ENCODE data around the gene TRIM69.
"Not testable (repeated sequence)": the region's sequence is repeated elsewhere in the genome, so short reads cannot be mapped to it uniquely, and the experiment has no call there.

The TRIM69 gene

DNA sequence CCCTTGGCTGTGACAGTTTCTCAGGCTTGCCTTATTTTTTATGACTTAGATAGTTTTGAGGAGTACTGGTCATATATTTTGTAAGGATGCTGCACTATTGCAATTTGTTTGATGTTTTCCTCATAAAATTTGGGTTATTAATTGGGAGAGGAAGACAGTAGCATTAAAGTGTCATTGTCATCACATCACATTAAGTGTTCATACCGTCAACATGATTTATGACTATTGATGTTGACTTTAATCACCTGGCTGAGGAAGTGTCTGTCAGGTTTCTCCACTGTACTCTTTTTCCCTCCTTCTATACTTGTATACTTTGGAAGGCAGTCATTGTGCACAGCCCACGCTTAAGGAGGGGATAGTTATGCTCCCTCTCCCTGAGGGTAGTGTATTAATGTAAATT is 26.9 kb downstream of the TRIM69 start:
- DNase-seq: no peak

- DNase-seq: no peak
Measured at GRCh38 chr15:44763848-44764247, 27.5 kb downstream of the TRIM69 start.

GRCh38 chr15:44765036-44765435 is 28.7 kb downstream of the TRIM69 start:
- no peak for DNase-seq

DNA sequence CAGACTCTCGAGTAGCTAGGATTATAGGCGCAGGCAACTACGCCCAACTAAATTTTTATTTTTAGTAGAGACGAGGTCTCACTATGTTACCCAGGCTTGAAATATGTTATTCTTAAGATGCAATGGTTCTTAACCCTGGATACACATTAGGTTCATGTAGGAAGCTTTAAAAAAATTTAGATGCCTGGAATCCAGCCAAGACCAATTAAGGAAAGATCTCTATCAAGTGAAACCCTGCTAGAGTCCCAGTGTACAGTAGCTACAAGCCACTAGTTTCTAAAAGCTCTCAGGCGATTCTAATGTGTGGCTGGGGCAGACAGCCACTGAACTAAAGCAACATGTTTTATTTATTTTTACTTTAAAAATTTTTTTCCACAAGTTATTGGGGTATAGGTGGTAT is 33.2 kb downstream of the TRIM69 start:
- no peak for DNase-seq

- not testable (repeated sequence) for DNase-seq
Measured at GRCh38 chr15:44770715-44771114, 34.4 kb downstream of the TRIM69 start.

- DNase-seq: no peak
Measured at GRCh38 chr15:44775953-44776352, 39.6 kb downstream of the TRIM69 start.

DNA sequence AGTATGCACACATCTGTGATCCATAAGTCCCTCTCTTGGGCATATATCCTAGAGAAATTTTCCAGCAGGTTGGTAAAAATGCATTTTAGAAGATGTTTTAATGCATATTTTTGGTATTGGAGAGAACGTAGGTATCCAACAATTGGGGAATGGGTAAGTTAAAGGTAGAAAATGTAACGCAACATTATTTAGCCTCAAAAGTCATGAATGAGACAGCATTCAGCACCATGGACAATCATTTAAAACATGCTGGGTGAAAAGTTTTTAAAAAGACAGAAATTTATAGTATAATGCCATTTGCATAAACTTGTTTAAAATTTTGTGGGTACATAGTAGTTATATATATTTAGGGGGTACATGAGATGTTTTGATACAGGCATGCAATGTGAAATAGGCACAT is 43.4 kb downstream of the TRIM69 start:
- DNase-seq: no peak

DNA sequence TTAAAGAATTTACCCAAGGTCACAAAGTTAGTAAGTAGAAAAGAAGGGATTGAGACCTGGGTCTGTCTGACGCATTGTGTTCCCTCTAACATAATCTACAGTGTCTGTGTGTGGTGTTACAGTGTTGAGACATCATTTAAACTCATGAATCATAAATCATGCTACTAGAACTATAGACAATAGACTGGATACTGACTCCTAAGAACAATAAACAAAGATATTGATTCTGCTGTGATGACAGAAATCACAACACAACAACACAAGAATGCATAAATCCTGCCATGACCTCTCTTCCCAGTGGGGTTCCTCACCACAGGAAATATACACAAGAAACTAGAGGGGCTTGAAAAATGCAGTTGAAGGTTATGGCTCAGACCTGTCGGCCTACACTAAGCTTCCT is 44.3 kb downstream of the TRIM69 start:
- no peak for DNase-seq

- no peak for DNase-seq
Measured at GRCh38 chr15:44781128-44781810, 44.9 kb downstream of the TRIM69 start.

- no peak for DNase-seq
Measured at GRCh38 chr15:44782516-44782915, 46.2 kb downstream of the TRIM69 start.

DNA sequence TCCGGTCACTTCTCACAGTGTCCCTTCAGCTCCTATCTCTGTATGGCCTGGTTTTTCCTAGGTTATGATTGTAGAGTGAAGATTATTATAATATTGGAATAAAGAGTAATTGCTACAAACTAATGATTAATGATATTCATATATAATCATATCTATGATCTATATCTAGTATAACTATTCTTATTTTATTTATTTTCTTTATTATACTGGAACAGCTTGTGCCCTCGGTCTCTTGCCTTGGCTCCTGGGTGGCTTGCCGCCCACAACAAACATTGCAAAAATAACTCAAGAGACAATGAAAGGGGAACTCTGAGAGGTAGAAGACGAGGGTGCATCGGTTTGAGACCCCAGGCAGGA is 48.6 kb downstream of the TRIM69 start:
- DNase-seq: not testable (repeated sequence)

DNA sequence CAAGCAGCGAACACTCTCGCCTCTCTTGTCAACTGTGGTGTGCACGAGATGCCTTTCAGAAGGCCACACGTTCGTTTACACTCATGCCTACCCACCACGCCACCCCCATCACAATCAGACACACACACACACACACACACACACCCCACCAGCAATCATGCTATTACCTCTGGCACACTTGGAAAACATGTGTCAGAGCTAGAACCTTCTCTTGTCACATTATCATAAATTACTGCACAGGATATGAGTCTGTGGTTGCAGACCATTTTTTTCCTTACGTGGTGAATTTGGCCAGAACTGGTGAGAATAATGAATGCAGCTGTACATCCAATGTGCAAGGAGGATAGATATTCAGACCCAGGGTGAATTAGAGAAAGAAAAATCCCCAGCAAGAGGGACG is 52.4 kb downstream of the TRIM69 start:
- no peak for DNase-seq

DNA sequence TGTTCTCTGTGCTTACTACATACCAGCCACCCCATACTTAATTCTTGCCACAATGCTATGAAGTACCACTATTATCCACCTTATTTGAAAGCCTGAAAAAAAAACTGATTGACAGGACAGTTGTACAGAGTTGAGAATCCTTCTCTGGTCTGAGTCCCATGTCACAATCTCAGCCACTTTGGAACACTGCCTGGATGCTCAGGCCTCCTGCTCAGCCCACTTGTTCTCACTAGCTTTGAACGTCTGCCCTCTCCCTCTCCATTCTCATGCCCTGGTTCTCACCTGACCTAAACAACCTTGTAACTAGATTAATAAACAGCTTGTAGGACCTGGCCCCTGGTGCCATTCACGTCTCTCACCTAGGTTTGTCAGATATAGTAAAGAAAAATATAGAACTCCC is 53.9 kb downstream of the TRIM69 start:
- no peak for DNase-seq

DNA sequence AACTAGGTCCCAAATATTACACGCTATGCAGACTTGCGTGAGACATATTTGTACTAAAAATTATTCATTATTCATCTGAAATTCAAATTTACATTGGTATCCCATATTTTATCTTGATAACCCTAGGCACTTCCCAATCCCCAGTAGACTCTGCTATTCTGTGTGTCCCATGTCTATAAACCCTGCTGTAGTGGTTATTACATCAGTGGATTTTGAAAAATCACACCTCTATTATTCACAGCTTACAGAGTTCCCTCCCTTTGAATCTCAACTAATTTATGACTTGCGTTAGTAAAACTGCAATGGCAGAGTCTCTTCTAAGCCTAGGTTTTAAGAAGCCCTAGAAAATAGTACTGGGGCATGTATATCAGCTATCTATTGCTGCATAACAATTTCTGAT is 54.3 kb downstream of the TRIM69 start:
- DNase-seq: no peak

- DNase-seq: no peak
Measured at GRCh38 chr15:44792715-44793114, 56.4 kb downstream of the TRIM69 start.

GRCh38 chr15:44794072-44794471 is 57.7 kb downstream of the TRIM69 start:
- DNase-seq: no peak

- no peak for DNase-seq
Measured at GRCh38 chr15:44796508-44796907, 60.2 kb downstream of the TRIM69 start.

DNA sequence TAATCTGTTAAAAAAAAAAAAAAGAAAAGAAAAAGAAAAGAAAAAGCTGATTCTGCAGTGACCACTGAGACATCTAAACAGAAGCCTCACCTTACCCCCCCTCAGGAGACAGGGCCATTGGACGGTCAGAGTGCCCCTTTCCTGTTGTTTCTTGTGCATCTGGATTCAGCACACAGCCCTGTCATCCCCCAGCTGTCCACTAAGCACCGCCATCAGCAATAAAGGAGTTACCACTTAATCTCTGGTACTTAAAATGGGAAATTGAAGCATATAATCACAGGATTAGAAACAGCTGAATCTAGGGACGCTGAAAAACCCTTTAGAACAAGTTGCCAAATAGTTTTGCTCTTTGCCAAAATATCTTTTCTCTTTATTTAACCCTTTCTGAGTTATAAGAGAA is 62.5 kb downstream of the TRIM69 start:
- no peak for DNase-seq

DNA sequence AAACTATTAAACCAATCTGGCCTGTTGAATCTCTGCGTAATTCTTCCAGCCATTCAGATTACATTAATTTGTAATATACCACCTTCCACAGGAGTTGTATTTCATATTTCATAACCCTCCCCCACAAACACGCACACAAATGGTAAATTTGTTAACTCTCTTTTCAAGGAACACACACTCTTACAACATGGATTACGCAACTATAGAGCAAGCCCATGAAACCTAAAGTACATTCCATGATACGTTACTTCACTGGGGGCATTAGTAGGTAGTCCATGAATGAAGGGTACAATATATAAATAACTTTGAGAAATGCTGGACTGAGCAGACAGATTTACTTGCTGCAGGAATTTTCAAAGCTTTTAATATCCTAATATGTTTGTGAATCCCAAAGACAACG is 65.0 kb downstream of the TRIM69 start:
- no peak for DNase-seq

DNA sequence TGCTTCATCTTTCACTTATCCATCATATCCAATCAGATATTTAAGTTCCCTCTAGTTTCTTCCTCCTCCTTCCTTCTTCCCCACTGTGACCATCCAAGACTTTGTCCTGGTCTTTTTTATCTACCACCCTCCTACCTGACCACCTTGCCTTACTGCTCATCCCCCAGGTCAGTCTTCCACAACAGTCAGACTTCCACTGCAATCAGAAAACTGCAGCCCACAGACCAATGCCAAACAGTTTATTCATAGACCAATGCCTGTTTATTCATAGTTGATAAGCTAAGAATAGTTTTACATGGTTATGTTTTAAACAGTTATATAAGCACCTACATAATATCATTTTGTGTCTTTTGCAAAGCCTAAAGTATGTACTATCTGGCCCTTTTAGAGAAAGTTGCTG is 65.5 kb downstream of the TRIM69 start:
- DNase-seq: no peak

GRCh38 chr15:44802336-44802735 is 66.0 kb downstream of the TRIM69 start:
- no peak for DNase-seq

DNA sequence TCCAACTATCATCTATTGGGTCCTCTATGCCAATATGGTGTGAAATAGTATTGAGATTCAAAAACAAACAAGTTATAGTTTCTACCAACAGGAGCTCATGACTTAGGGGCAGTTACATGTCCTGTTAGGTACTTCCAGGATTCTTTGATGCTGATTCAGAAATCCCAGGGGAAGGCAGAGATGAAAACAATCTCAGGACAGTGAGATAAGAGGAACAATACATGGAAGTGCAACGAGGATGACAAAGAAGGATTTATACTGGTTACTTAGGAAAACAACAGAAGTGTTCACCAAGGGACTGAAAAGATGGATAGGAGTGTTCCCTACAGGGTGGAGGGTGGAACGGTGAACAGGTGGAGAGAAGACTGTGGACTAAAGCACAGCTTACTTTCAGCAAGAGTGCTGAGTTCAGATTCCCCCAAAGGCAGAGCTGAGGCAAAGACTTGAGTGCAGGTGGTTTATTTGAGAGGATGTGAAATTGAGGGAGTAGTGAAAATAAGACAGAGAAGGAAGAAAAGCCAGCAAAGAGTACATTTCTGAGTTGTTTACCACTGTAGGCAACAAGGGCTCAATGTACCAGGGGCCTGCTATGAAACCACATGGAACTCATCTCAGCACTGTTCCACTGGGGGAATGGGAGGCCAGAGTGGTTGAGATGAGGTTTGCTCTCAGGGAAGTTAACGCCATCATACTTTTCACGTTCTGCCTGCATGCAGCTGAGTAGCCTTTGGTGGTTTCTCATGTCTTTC is 68.1 kb downstream of the TRIM69 start:
- no peak for DNase-seq

DNA sequence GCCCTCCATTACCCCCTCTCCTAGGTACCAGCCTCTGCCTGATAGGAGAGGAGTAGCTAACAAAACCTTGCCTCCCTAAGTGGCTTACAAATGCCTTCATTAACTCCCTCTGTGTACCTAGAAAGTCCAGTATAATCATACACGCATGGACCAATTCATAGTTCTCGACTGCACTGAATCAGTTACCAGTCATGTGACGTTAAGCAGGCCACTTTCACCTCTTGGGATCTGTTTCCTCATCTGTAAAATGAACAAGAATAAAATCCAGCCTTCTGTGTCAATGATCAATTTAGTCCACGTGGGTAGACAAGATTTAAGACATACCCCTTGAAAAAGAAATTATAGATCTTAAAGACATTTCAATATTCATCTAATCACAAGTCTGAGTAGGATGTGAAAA is 72.2 kb downstream of the TRIM69 start:
- DNase-seq: no peak

DNA sequence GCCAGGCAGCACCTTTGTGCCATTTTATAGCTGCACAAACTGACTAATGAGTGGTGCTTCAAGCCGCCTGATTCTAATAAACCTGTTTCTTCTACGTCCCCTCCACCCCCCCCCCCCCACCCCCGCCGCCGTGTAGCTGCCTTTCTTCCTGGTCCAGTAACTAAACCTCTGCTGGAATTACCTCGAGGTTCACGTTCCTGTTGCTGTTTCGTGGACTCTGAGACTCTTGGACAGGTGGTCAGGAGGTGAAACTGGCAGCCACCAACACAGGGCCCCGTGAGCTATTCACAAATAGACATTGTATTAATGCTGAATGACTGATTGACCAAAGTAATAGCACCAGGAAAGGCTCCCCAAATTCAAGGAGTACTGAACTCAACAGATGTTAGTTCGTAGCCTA is 73.9 kb downstream of the TRIM69 start:
- no peak for DNase-seq

- no peak for DNase-seq
Measured at GRCh38 chr15:44811337-44811736, 75.0 kb downstream of the TRIM69 start.
